HG03139 (cell line): ENCODE data around the gene ODC1.
"Not testable (repeated sequence)": the region's sequence is repeated elsewhere in the genome, so short reads cannot be mapped to it uniquely, and the experiment has no call there.

Experiments
- ATAC-seq: cut with Tn5 transposase; IDR thresholded peaks from one replicate; pipeline ENCODE4 v1.9.1; 2021; ENCODE audit not compliant: unreplicated experiment

ODC1 gene

GRCh38 chr2:10447895-10448575 is at the start of gene ODC1:
ODC1 (minus strand) TSS chr2:10448327; CDS start chr2:10445032, 3,295 bp downstream.
- ATAC-seq, result peak; percentile 67

- no peak for ATAC-seq
Observed at GRCh38 chr2:10497797-10498251, 49.7 kb upstream of the ODC1 start.

GRCh38 chr2:10495988-10496313 is 47.8 kb upstream of the ODC1 start:
- no peak for ATAC-seq

GRCh38 chr2:10495311-10495987 is 47.3 kb upstream of the ODC1 start:
- no peak for ATAC-seq

- no peak for ATAC-seq
Observed at GRCh38 chr2:10494351-10495066, 46.4 kb upstream of the ODC1 start.

- peak; percentile 80 for ATAC-seq
Observed at GRCh38 chr2:10493634-10494281, 45.6 kb upstream of the ODC1 start.

- no peak for ATAC-seq
Observed at GRCh38 chr2:10493075-10493633, 45.0 kb upstream of the ODC1 start.

GRCh38 chr2:10490806-10491291 is 42.7 kb upstream of the ODC1 start:
- ATAC-seq, result no peak

GRCh38 chr2:10489842-10490555 is 41.9 kb upstream of the ODC1 start:
- ATAC-seq, result no peak

- not testable (repeated sequence) for ATAC-seq
Observed at GRCh38 chr2:10488142-10488541, 40.0 kb upstream of the ODC1 start.

GRCh38 chr2:10487741-10488104 is 39.6 kb upstream of the ODC1 start:
- not testable (repeated sequence) for ATAC-seq

- ATAC-seq, result no peak
Observed at GRCh38 chr2:10487081-10487740, 39.1 kb upstream of the ODC1 start.

GRCh38 chr2:10486601-10487079 is 38.5 kb upstream of the ODC1 start:
- ATAC-seq, result no peak

- no peak for ATAC-seq
Observed at GRCh38 chr2:10486091-10486490, 38.0 kb upstream of the ODC1 start.

- no peak for ATAC-seq
Observed at GRCh38 chr2:10482913-10483312, 34.8 kb upstream of the ODC1 start.

GRCh38 chr2:10482460-10482859 is 34.3 kb upstream of the ODC1 start:
- ATAC-seq, result no peak

GRCh38 chr2:10481666-10482157 is 33.6 kb upstream of the ODC1 start:
- ATAC-seq, result no peak

GRCh38 chr2:10481055-10481665 is 33.0 kb upstream of the ODC1 start:
- ATAC-seq, result no peak

GRCh38 chr2:10480359-10480949 is 32.3 kb upstream of the ODC1 start:
- ATAC-seq, result no peak
